ENCODE measurements around the gene MED9.

Gene MED9

DNA sequence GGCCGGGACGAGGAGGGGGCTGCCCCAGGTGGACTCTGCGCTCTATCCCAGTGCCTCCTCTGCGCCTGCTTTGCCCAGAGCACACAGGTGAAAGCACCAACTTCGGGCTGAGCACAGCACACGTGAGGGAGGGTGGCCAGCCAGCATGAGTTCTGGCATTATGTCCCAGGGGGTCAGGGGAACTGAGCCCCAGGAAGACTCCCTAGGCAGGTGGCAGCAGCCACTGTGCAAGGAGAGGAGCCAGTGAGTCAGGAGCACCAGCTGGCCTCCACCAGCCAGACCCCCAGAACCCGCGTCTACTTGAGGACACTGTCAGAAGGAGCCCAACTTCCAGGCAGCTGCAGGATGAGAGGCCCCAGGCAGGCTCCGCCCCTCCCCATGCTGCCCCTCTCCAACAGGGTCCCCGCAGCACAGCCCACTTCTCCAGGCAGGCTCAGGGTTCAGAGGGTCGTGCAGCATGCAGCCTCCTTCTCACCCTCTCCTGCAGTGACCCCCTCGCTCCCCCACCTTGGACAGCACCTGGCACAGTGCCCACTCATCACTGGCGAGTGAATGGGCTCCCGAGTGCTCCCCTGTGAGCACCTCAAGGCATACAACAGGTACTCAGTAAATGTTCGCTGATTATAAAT is 63.6 kb downstream of the MED9 start:
- DNase-seq, result no peak

GRCh38 chr17:17540935-17541639 is 64.3 kb downstream of the MED9 start:
- no peak for DNase-seq

- DNase-seq, result no peak
These were observed 64.8 kb downstream of the MED9 start for GRCh38 chr17:17541640-17542001.
